HG03565 (cell line): ENCODE data around the gene BLTP3B.
"Not testable (repeated sequence)": the region's sequence is repeated elsewhere in the genome, so short reads cannot be mapped to it uniquely, and the experiment has no call there.

ENCODE experiments used
- ATAC-seq: cut with Tn5 transposase; IDR thresholded peaks from one replicate; pipeline ENCODE4 v1.9.1; 2021; ENCODE audit warnings: mild to moderate bottlenecking, moderate library complexity; ENCODE audit not compliant: unreplicated experiment

BLTP3B gene, protein sequence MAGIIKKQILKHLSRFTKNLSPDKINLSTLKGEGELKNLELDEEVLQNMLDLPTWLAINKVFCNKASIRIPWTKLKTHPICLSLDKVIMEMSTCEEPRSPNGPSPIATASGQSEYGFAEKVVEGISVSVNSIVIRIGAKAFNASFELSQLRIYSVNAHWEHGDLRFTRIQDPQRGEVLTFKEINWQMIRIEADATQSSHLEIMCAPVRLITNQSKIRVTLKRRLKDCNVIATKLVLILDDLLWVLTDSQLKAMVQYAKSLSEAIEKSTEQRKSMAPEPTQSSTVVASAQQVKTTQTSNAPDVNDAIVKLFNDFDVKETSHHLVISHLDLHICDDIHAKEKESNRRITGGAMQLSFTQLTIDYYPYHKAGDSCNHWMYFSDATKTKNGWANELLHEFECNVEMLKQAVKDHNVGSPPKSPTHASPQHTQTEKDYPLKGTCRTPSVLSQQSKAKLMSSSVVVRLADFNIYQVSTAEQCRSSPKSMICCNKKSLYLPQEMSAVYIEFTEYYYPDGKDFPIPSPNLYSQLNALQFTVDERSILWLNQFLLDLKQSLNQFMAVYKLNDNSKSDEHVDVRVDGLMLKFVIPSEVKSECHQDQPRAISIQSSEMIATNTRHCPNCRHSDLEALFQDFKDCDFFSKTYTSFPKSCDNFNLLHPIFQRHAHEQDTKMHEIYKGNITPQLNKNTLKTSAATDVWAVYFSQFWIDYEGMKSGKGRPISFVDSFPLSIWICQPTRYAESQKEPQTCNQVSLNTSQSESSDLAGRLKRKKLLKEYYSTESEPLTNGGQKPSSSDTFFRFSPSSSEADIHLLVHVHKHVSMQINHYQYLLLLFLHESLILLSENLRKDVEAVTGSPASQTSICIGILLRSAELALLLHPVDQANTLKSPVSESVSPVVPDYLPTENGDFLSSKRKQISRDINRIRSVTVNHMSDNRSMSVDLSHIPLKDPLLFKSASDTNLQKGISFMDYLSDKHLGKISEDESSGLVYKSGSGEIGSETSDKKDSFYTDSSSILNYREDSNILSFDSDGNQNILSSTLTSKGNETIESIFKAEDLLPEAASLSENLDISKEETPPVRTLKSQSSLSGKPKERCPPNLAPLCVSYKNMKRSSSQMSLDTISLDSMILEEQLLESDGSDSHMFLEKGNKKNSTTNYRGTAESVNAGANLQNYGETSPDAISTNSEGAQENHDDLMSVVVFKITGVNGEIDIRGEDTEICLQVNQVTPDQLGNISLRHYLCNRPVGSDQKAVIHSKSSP (N-terminal part only)

GRCh38 chr12:100142851-100143559, at the start of gene BLTP3B:
TSS of gene BLTP3B (minus strand) at chr12:100142874. CDS start at chr12:100142635, 239 bp downstream.
- ATAC-seq, result peak; percentile 31

GRCh38 chr12:100189636-100190394, 47.1 kb upstream of the BLTP3B start:
- no peak for ATAC-seq

DNA sequence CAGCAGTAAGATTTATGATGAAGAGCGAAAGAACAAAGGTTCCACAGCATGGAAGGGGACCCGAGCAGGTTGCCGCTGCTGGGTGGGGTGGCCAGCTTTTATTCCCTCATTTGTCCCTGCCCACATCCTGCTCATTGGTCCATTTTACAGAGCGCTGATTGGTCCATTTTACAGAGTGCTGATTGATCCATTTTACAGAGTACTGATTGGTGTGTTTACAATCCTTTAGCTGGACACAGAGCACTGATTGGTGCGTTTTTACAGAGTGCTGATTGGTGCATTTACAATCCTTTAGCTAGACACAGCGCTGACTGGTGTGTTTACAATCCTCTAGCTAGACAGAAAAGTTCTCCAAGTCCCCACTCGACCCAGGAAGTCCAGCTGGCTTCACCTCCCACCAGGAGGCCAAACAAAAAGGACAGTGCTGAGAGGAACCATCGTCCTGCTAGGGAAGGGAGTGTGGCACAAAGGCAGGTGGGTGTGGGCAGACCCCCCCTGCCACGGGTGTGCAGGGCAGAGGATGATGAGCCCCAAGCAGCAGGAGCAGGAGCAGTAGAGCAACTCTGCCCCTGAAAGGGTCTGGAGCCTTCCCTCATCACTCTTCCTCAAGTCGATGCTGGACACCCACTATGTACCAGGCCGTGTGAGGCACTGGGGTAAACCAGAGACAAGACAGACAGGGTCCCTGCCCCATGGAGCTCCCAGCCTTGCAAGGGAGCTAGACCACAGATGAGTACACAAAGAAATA, 46.4 kb upstream of the BLTP3B start:
- ATAC-seq, result not testable (repeated sequence)

DNA sequence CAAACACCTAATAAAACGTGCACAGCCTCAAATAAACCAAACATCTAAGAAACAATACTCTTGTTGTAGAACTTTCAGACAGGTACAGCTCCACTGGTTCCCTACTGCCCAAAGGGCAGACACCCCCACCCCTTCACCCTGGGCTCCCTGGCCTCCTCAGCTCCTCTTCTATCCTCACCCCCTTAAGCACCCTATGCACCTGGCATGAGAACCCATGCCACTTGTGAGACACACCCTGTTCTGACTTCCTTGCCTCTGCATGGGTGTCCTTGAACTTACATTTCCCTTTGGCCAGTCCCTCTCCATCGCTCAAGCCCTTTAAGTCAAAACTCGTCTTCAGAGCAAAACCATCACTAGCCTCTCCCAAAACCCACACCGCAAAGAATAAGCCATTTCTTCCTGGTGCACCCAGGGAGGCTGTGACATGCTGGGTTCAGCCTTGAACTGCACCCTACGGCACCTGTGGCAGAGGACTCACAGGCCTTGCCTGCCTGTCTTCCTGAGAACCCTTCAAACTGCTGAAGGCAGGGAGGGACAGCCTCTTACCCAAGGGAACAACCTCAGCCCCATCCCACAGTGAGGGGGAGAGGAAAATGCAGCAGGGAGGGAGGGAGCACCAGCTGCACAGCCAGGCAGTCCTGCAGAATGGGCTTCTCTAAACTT, 45.3 kb upstream of the BLTP3B start:
- ATAC-seq, result no peak

DNA sequence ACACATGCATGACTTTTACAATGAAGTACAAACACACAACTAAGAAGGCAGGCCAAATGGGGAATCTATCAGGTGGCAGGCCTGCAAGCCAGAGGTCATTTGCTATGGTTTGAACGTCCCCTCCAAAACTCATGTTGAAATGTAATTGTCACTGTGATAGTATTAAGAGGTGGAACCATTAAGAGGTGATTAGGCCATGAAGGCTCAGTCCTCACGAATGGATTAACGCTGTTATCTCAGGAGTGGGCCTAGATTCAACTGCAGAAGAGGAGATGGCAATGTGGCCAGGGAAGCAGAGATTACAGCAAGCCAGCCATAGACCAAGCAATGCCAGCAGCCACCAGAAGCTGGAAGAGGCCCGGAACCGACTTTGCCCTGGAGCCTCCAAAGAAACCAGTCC, 44.4 kb upstream of the BLTP3B start:
- no peak for ATAC-seq

DNA sequence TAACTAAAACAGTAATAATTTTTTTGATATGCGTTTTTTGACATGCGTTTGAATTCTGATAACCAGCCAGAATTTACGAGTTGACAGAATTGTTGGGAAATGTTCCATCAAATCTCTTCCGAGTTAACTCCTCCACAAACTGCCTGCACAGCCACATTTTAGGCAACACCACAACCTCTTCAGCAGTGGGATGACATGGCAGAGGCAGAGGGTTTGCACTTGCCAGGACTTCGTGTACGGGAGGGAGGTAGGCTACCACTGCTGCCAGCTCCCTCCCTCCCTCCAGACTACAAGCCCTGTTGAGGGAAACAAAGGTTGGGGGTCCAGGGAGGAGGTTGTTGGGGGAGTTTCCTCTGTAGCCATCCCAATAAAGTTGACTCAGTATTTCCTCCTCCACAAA, 43.4 kb upstream of the BLTP3B start:
- ATAC-seq, result no peak

DNA sequence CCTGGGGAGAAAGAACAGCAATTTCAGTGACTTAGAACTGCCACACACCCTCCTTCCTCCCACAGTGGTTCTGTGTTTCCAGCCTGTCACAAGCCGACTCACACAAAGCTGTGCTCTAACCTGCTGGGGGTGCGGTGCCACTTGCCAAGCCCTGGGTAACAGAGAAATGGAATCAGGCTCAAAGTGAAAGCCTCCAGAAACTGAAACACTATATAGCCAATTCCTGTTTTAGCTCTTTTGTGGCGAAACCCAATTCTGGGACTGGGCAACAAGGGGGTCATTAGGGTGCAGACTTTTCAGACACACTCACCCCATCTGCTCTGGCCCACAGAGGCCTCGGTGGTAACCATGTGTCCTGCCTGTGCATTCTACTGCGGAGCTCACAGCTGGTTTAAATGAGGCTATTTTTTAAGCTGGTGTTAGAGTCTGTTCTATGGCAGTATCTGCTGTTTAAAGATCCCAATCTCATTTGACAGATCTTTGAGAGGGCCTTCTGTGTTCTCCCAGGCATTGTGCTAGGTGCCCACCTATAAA, 42.8 kb upstream of the BLTP3B start:
- ATAC-seq, result peak; percentile 57

- no peak for ATAC-seq
Measured at GRCh38 chr12:100184549-100185145, 42.0 kb upstream of the BLTP3B start.

DNA sequence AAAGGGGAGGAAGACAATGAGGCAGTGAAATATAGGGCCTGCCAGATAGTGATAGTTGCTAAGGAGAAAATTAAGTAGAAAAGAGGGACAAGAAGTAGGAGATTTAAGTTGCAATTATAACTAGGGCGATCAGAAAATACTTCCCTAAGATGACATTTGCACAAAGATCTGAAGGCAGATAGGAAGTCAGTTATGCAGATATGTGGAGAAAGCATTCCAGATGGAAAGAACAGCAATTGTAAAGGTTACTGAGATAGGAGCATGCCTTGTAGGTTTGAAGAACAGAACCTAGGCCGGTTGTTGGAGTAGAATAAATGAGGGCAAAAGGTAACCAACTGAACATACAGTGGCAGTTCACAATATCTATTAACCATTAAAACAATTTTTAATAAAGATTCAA, 36.6 kb upstream of the BLTP3B start:
- no peak for ATAC-seq

- ATAC-seq, result not testable (repeated sequence)
Measured at GRCh38 chr12:100176493-100176892, 33.8 kb upstream of the BLTP3B start.

GRCh38 chr12:100174495-100174894, 31.8 kb upstream of the BLTP3B start:
- no peak for ATAC-seq

DNA sequence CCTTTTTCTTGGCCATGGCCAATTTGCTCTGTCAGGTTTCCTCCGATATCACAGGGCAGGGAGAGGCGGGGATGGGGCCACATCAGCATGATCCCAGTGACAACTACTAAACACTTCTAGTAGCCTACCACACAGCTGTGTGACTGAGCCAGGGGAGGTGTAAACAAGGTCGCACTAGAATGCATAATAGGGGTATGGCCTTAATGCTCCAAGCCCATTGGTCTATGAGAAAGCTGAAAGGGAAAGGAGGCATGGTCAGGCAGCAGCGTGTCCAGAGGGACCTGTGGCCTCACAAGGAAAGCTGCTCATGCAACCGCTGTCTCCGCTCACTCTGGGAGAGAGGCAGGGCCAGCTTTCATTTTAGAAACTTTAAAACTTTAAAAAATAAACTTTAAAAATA, 30.4 kb upstream of the BLTP3B start:
- ATAC-seq, result no peak

- no peak for ATAC-seq
Measured at GRCh38 chr12:100171248-100171647, 28.6 kb upstream of the BLTP3B start.

- ATAC-seq, result no peak
Measured at GRCh38 chr12:100170313-100170858, 27.7 kb upstream of the BLTP3B start.

- no peak for ATAC-seq
Measured at GRCh38 chr12:100169345-100169744, 26.7 kb upstream of the BLTP3B start.

DNA sequence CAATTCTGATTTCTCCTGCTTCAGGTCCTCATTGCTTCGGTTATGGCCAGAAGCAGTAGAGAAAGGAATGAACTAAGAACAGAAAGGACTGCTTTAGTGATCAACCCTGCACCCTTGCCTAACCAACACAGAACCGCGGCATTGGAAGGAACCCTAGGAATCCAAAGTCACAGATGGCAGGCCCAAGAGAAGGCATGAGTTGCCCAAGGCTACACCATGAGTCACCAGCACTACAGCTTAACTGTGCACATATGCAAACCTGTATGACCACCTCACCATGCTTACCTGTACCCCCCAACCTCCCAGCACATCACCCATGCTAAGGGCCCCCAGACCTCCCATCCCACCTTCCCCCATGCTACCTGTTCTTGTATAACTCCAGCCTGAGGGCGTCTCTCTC, 25.9 kb upstream of the BLTP3B start:
- ATAC-seq, result no peak

DNA sequence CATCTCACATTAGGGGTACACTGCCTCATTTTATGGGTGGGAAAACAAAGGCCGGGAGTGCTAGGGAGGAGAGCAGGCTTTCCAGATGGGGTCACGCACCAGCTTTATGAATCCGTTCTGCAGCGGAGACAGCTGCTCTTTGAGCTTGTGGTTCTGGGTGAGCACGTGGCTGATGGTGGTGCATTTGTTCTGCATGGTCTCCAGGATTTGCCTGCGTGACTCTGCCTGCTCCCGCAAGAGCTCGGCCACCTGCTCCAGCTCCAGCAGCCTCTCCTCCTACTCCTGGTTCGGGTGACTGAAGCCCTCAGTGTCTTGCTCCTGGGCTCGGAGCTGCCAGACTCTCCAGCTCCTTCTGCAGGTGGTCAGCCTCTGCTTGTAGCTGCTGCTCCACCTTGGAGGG, 23.6 kb upstream of the BLTP3B start:
- no peak for ATAC-seq

GRCh38 chr12:100165356-100165755, 22.7 kb upstream of the BLTP3B start:
- no peak for ATAC-seq
